Spleen (tissue), 11 donors: ENCODE data around the gene RFESD. TPM values are rescaled to one million over a fixed set of nuclear protein-coding genes. Genes with fewer than 3 reads are reported as not detected.
"Not testable (repeated sequence)": the region's sequence is repeated elsewhere in the genome, so short reads cannot be mapped to it uniquely, and the experiment has no call there.

Experiments
- DNase-seq: peaks from one replicate; pipeline ENCODE4 v3.0.0-alpha.2; 2020
- H3K27ac ChIP-seq, 8 donors: fragments of 200-600 bp; sonication (generic) in 7 of 8; 1 replicate in 4 of 8; 2 replicates in 4 of 8; pipeline versions ENCODE4 v1.5.0 to v1.8.0; 2016 to 2021; ENCODE audit warnings: inconsistent platforms in 4 of 8, mild to moderate bottlenecking in 4 of 8, moderate library complexity in 1 of 8
- H3K27me3 ChIP-seq, 7 donors: fragments of 200-600 bp; sonication (generic) in 6 of 7; replicated peaks in 1 of 7; 1 replicate in 4 of 7; 2 replicates in 3 of 7; pipeline versions ENCODE4 v1.5.0 to v1.8.0; 2016 to 2021; ENCODE audit warnings: inconsistent platforms in 3 of 7, mild to moderate bottlenecking in 1 of 7
- H3K36me3 ChIP-seq, 6 donors: fragments of 200-600 bp; sonication (generic) in 5 of 6; 1 replicate in 4 of 6; 2 replicates in 2 of 6; pipeline versions ENCODE4 v1.5.0 to v1.8.0; 2016 to 2021; ENCODE audit warnings: inconsistent platforms in 2 of 6
- H3K4me1 ChIP-seq, 6 donors: fragments of 200-600 bp; sonication (generic) in 5 of 6; 1 replicate in 3 of 6; 2 replicates in 3 of 6; pipeline versions ENCODE4 v1.5.0 to v1.8.0; 2016 to 2021; ENCODE audit warnings: inconsistent platforms in 3 of 6
- H3K4me3 ChIP-seq, 8 donors: fragments of 200-600 bp; sonication (generic) in 7 of 8; 1 replicate in 4 of 8; 2 replicates in 4 of 8; pipeline versions ENCODE4 v1.5.0 to v1.8.0; 2016 to 2021; ENCODE audit warnings: inconsistent platforms in 4 of 8, mild to moderate bottlenecking in 4 of 8, moderate library complexity in 2 of 8
- H3K9me3 ChIP-seq, 8 donors: fragments of 200-600 bp; sonication (generic) in 7 of 8; 1 replicate in 4 of 8; 2 replicates in 4 of 8; pipeline versions ENCODE4 v1.5.0 to v1.8.0; 2016 to 2021; ENCODE audit warnings: inconsistent platforms in 4 of 8
- CTCF ChIP-seq, 11 experiments: fragments of 200-600 bp in 7 of 11; fragments of 450-650 bp in 4 of 11; sonication (generic) in 4 of 11; IDR thresholded peaks in 8 of 11; conservative IDR thresholded peaks in 3 of 11; 1 replicate in 7 of 11; 2 replicates in 4 of 11; pipeline versions ENCODE4 v1.4.0 to v1.8.0; 2016 to 2021; ENCODE audit warnings: antibody characterized with exemption in 11 of 11, inconsistent platforms in 4 of 11, mild to moderate bottlenecking in 1 of 11
- POLR2A ChIP-seq, 3 donors: fragments of 450-650 bp; IDR thresholded peaks; one replicate each; pipeline ENCODE4 v1.5.1; 2017; ENCODE audit warnings: antibody characterized with exemption in 3 of 3, mild to moderate bottlenecking in 1 of 3
- POLR2AphosphoS5 ChIP-seq, 3 donors: sonication (generic); formaldehyde crosslinking; IDR thresholded peaks; one replicate each; pipeline ENCODE4 v1.5.1; 2017; ENCODE audit warnings: antibody characterized with exemption in 3 of 3
- WGBS, 5 donors: extraction: QIAGEN DNeasy Blood & Tissue Kit in 3 of 5; methylation state at CpG; one replicate each; pipeline versions ENCODE4 v1.1.5 to v1.1.7; 2013 to 2018; 5-methylcytosine and 5-hydroxymethylcytosine counted together
- intact Hi-C: fragments of 100-400 bp; cut with DNase I; formaldehyde crosslinking; loops from one replicate; pipeline ENCODE4 v1.15.0; 2023; ENCODE audit warnings: low total_unique reads
- polyA plus RNA-seq, 3 donors: library from polyadenylated mRNA; stranded (reverse); fragments of 200-250 nt; gene quantifications; one replicate each; pipeline ENCODE4 v1.2.1, GENCODE V29; 2013
- total RNA-seq, 7 donors: library from RNA; depleted of rRNA in 3 of 7; stranded (reverse); fragments of >200 nt in 3 of 7; fragmentation: NEBNext Ultra II Directional in 4 of 7; extraction: Animal tissue kit (Norgen Biotek cat#: 25700) in 4 of 7; gene quantifications; one replicate each; pipeline versions ENCODE4 v1.1.0 to v1.2.1, GENCODE V29; 2016 to 2021
- donor health status: healthy with polysubstance abuse.
- donor health status: DM: no; HTN: no; CAD: no; lungs with moderate emphysema.
- donor health status: DM: no; HTN: no; CAD: no.
- donor health status: Bipolar disorder and iron deficiency.
- donor health status: healthy.
- donor health status: DM: no; HTN: no; CAD: no.
- donor health status: DM: yes; HTN: yes; CAD: no.

Gene RFESD
- total and polyA plus RNA-seq, 10 donors, result 1.3 to 6.5 (median 3.5) TPM

GRCh38 chr5:95631991-95632675 is 14.4 kb upstream of the RFESD start:
- DNase-seq, result no peak
- Histone ChIP-seq H3K4me3 (no peak overlapping the region), H3K36me3 (no peaks in the 10 kb centered on the region), H3K4me1 (peaks cover 0 to 12% (median 6%) of the 10 kb centered on the region in 6 donors), H3K27ac (peak overlapping the region in 4 of 8 donors; percentile 10 to 64 (median 50)), H3K9me3 (no peaks in the 10 kb centered on the region), H3K27me3 (no peaks in the 10 kb centered on the region)
- TF ChIP-seq POLR2AphosphoS5 (IDR thresholded peaks at IDR 0.05) (peak in 1 of 3 donors; percentile 75), POLR2A (IDR thresholded peaks at IDR 0.05) (no peak)
- 66 to 73% (median 71%) methylated on average over 4 of the region's 4 CpGs for WGBS, 5 donors
- intact Hi-C loops, result no loop called here

- H3K36me3 ChIP-seq, DNase-seq, intact Hi-C loops, H3K4me3 ChIP-seq, H3K9me3 ChIP-seq, H3K27ac ChIP-seq, H3K27me3 ChIP-seq: not testable (repeated sequence)
- 94 to 100% (median 97%) methylated on average over 2 of the region's 2 CpGs for WGBS, 5 donors
- H3K4me1 ChIP-seq, result peaks cover 0 to 12% (median 6%) of the 10 kb centered on the region in 6 donors
These were observed 13.6 kb upstream of the RFESD start for GRCh38 chr5:95632942-95633341.

GRCh38 chr5:95633671-95634070 is 12.9 kb upstream of the RFESD start:
- Histone ChIP-seq H3K4me3 (no peak overlapping the region), H3K9me3 (no peaks in the 10 kb centered on the region), H3K4me1 (peaks cover 0 to 12% (median 6%) of the 10 kb centered on the region in 6 donors), H3K36me3 (no peaks in the 10 kb centered on the region), H3K27ac (no peak overlapping the region), H3K27me3 (no peaks in the 10 kb centered on the region)
- 92 to 98% (median 96%) methylated on average over 3 of the region's 3 CpGs for WGBS, 5 donors
- no peak for DNase-seq
- TF ChIP-seq POLR2AphosphoS5 (IDR thresholded peaks at IDR 0.05) (no peak), CTCF (IDR thresholded peaks at IDR 0.05 in 8 of 11, conservative IDR thresholded peaks at IDR 0.05 in 3 of 11) (no peak), POLR2A (IDR thresholded peaks at IDR 0.05) (no peak)
- intact Hi-C loops, result no loop called here

- DNase-seq, result no peak
- no peak overlapping the region for H3K4me3 ChIP-seq
- H3K36me3 ChIP-seq, result no peaks in the 10 kb centered on the region
- no peaks in the 10 kb centered on the region for H3K27me3 ChIP-seq
- no peaks in the 10 kb centered on the region for H3K9me3 ChIP-seq
- H3K4me1 ChIP-seq, result peaks cover 0 to 12% (median 6%) of the 10 kb centered on the region in 6 donors
- intact Hi-C loops, result no loop called here
- no peak overlapping the region for H3K27ac ChIP-seq
- TF ChIP-seq POLR2A (IDR thresholded peaks at IDR 0.05), result no peak
- TF ChIP-seq POLR2AphosphoS5 (IDR thresholded peaks at IDR 0.05), result no peak
- TF ChIP-seq CTCF (IDR thresholded peaks at IDR 0.05 in 8 of 11, conservative IDR thresholded peaks at IDR 0.05 in 3 of 11), result no peak
- 87 to 96% (median 94%) methylated on average over 3 of the region's 3 CpGs for WGBS, 5 donors
These were observed 12.5 kb upstream of the RFESD start for GRCh38 chr5:95634081-95634480.

GRCh38 chr5:95638632-95639031 is 7.9 kb upstream of the RFESD start:
- H3K4me1 ChIP-seq, result no peaks in the 10 kb centered on the region
- TF ChIP-seq POLR2A (IDR thresholded peaks at IDR 0.05), result no peak
- TF ChIP-seq CTCF (IDR thresholded peaks at IDR 0.05 in 8 of 11, conservative IDR thresholded peaks at IDR 0.05 in 3 of 11), result no peak
- TF ChIP-seq POLR2AphosphoS5 (IDR thresholded peaks at IDR 0.05), result no peak
- no peaks in the 10 kb centered on the region for H3K36me3 ChIP-seq
- H3K4me3 ChIP-seq, result no peak overlapping the region
- H3K27me3 ChIP-seq, result no peaks in the 10 kb centered on the region
- no peak overlapping the region for H3K27ac ChIP-seq
- H3K9me3 ChIP-seq, result no peaks in the 10 kb centered on the region
- 59 to 67% (median 62%) methylated on average over 3 of the region's 3 CpGs for WGBS, 5 donors
- intact Hi-C loops, result no loop called here
- DNase-seq, result no peak
